GM12878 (cell line): ENCODE data around the gene CD276.

Experiments used
- BHLHE40 ChIP-seq, 2 experiments: fragments of 450-650 bp in 1 of 2; IDR thresholded peaks; 2 replicates each; pipeline ENCODE4 v1.6.1; 2011 to 2017; ENCODE audit warnings: low read depth in 2 of 2, borderline replicate concordance in 1 of 2, improper control_type of control experiment in 1 of 2, low read length in 1 of 2, mild to moderate bottlenecking in 1 of 2
- EP300 ChIP-seq, 2 experiments: fragments of 150-350 bp in 1 of 2; IDR thresholded peaks; 2 replicates each; pipeline ENCODE4 v1.6.1; 2011 to 2012; ENCODE audit warnings: low read depth in 2 of 2, low read length in 2 of 2, borderline replicate concordance in 1 of 2, improper control_type of control experiment in 1 of 2, inconsistent platforms in 1 of 2; ENCODE audit not compliant: control insufficient read depth in 1 of 2
- NFYB ChIP-seq: IDR thresholded peaks from 2 replicates; pipeline ENCODE4 v1.6.1; 2011; ENCODE audit warnings: low read depth, mild to moderate bottlenecking, low read length, improper control_type of control experiment, moderate library complexity; ENCODE audit not compliant: insufficient read depth
- TF ChIP-seq, protein P1 (sequence below): fragments of 450-650 bp; IDR thresholded peaks from 2 replicates; pipeline ENCODE4 v1.6.1; 2016; ENCODE audit warnings: mild to moderate bottlenecking, moderate library complexity, borderline replicate concordance
- TF ChIP-seq, protein P2 (sequence below), 3 experiments: IDR thresholded peaks in 2 of 3; conservative IDR thresholded peaks in 1 of 3; 2 replicates each; pipeline ENCODE4 v1.5.1; 2011; ENCODE audit warnings: low read depth in 3 of 3, low read length in 3 of 3, mild to moderate bottlenecking in 3 of 3, control low read depth in 2 of 3, moderate library complexity in 2 of 3, inconsistent platforms in 1 of 3, mixed read lengths in 1 of 3; ENCODE audit not compliant: control insufficient read depth in 2 of 3, insufficient read depth in 1 of 3; ENCODE audit errors: extremely low read depth in 1 of 3
- TF ChIP-seq, protein P3 (sequence below): IDR thresholded peaks from 2 replicates; pipeline ENCODE4 v1.6.1; 2011; ENCODE audit warnings: low read depth, low read length, improper control_type of control experiment, borderline replicate concordance

DNA sequence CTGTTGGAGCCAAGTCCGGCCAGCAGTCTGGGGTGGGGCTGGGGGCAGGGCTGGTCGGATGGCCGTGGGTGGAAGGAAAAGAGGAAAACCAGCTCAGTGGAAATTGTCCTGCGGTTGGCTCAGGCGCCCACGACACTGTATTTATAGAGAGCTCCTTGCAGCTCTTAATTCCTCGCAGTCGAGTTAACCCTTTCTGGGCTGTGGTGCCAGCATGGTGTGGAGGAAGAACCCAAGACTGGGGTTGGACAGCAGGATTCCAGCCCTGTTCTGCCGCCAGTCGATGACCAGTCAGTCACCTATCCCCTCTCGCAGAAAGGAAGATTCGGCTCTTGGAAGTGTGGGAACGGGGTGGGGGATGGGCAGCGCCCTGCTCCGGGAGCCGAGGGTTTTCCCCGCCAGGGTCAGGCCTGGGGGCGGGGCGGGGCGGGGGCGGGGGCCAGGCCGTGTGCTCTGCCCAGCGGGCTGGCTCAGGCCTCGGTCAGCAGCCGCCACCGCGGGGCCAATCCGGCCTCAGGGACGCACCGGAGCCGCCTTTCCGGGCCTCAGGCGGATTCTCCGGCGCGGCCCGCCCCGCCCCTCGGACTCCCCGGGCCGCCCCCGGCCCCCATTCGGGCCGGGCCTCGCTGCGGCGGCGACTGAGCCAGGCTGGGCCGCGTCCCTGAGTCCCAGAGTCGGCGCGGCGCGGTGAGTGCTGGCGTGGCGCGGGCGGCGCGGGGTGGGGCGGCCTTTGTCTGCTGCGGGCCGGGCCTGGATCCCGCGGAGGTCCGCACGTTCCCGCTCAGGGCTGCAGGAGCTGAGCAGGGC is at the start of gene CD276:
- TF ChIP-seq NFYB (no peak), BHLHE40 (IDR thresholded peaks at IDR 0.05; ENCODE audit: borderline replicate concordance in 1 of 2, low read depth in 2 of 2, low read length in 1 of 2) (no peak), EP300 (IDR thresholded peaks at IDR 0.05; ENCODE audit: borderline replicate concordance in 1 of 2, control insufficient read depth in 1 of 2, low read depth in 2 of 2, low read length in 2 of 2) (no peak)
- TF ChIP-seq, protein P1, sequence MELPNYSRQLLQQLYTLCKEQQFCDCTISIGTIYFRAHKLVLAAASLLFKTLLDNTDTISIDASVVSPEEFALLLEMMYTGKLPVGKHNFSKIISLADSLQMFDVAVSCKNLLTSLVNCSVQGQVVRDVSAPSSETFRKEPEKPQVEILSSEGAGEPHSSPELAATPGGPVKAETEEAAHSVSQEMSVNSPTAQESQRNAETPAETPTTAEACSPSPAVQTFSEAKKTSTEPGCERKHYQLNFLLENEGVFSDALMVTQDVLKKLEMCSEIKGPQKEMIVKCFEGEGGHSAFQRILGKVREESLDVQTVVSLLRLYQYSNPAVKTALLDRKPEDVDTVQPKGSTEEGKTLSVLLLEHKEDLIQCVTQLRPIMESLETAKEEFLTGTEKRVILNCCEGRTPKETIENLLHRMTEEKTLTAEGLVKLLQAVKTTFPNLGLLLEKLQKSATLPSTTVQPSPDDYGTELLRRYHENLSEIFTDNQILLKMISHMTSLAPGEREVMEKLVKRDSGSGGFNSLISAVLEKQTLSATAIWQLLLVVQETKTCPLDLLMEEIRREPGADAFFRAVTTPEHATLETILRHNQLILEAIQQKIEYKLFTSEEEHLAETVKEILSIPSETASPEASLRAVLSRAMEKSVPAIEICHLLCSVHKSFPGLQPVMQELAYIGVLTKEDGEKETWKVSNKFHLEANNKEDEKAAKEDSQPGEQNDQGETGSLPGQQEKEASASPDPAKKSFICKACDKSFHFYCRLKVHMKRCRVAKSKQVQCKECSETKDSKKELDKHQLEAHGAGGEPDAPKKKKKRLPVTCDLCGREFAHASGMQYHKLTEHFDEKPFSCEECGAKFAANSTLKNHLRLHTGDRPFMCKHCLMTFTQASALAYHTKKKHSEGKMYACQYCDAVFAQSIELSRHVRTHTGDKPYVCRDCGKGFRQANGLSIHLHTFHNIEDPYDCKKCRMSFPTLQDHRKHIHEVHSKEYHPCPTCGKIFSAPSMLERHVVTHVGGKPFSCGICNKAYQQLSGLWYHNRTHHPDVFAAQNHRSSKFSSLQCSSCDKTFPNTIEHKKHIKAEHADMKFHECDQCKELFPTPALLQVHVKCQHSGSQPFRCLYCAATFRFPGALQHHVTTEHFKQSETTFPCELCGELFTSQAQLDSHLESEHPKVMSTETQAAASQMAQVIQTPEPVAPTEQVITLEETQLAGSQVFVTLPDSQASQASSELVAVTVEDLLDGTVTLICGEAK, result no peak
- TF ChIP-seq, protein P2, sequence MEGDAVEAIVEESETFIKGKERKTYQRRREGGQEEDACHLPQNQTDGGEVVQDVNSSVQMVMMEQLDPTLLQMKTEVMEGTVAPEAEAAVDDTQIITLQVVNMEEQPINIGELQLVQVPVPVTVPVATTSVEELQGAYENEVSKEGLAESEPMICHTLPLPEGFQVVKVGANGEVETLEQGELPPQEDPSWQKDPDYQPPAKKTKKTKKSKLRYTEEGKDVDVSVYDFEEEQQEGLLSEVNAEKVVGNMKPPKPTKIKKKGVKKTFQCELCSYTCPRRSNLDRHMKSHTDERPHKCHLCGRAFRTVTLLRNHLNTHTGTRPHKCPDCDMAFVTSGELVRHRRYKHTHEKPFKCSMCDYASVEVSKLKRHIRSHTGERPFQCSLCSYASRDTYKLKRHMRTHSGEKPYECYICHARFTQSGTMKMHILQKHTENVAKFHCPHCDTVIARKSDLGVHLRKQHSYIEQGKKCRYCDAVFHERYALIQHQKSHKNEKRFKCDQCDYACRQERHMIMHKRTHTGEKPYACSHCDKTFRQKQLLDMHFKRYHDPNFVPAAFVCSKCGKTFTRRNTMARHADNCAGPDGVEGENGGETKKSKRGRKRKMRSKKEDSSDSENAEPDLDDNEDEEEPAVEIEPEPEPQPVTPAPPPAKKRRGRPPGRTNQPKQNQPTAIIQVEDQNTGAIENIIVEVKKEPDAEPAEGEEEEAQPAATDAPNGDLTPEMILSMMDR (IDR thresholded peaks at IDR 0.05 in 2 of 3, conservative IDR thresholded peaks at IDR 0.05 in 1 of 3; ENCODE audit: control insufficient read depth in 2 of 3, extremely low read depth in 1 of 3, insufficient read depth in 1 of 3, low read depth in 3 of 3, low read length in 3 of 3), result no peak
- TF ChIP-seq, protein P3, sequence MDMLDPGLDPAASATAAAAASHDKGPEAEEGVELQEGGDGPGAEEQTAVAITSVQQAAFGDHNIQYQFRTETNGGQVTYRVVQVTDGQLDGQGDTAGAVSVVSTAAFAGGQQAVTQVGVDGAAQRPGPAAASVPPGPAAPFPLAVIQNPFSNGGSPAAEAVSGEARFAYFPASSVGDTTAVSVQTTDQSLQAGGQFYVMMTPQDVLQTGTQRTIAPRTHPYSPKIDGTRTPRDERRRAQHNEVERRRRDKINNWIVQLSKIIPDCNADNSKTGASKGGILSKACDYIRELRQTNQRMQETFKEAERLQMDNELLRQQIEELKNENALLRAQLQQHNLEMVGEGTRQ, result no peak
